ENCODE measurements around the gene RGS13.

The RGS13 gene

GRCh38 chr1:192601567-192601966 is 34.4 kb upstream of the RGS13 start:
- TF ChIP-seq CEBPB (IDR thresholded peaks at IDR 0.05) (no peak), TCF12 (IDR thresholded peaks at IDR 0.05; ENCODE audit: low read depth) (no peak), TEAD4 (IDR thresholded peaks at IDR 0.05) (no peak), YY1 (IDR thresholded peaks at IDR 0.05; ENCODE audit: low read depth) (no peak)

- no peak for TF ChIP-seq TAF1 (IDR thresholded peaks at IDR 0.05; ENCODE audit: low read depth)
Observed at GRCh38 chr1:192602757-192603156, 33.2 kb upstream of the RGS13 start.

- TF ChIP-seq TAF1 (IDR thresholded peaks at IDR 0.05; ENCODE audit: low read depth) (no peak), FOXM1 (IDR thresholded peaks at IDR 0.05; ENCODE audit: borderline replicate concordance, low read depth) (no peak)
Observed at GRCh38 chr1:192603218-192603787, 32.6 kb upstream of the RGS13 start.

- TF ChIP-seq CREB1 (IDR thresholded peaks at IDR 0.05; ENCODE audit: low read depth), result no peak
- no peak for TF ChIP-seq FOXM1 (IDR thresholded peaks at IDR 0.05; ENCODE audit: borderline replicate concordance, low read depth)
- no peak for TF ChIP-seq USF1 (IDR thresholded peaks at IDR 0.05)
Observed at GRCh38 chr1:192604979-192605620, 30.8 kb upstream of the RGS13 start.

GRCh38 chr1:192608671-192609070 is 27.3 kb upstream of the RGS13 start:
- TF ChIP-seq CEBPB (IDR thresholded peaks at IDR 0.05) (no peak), REST (IDR thresholded peaks at IDR 0.05; ENCODE audit: low read depth) (no peak), TCF12 (IDR thresholded peaks at IDR 0.05; ENCODE audit: low read depth) (no peak), YY1 (IDR thresholded peaks at IDR 0.05; ENCODE audit: low read depth) (no peak), MAX (IDR thresholded peaks at IDR 0.05) (no peak), EGR1 (IDR thresholded peaks at IDR 0.05) (no peak), USF1 (IDR thresholded peaks at IDR 0.05) (no peak), FOXM1 (IDR thresholded peaks at IDR 0.05; ENCODE audit: borderline replicate concordance, low read depth) (no peak), EP300 (IDR thresholded peaks at IDR 0.05; ENCODE audit: borderline replicate concordance) (no peak), CREB1 (IDR thresholded peaks at IDR 0.05; ENCODE audit: low read depth) (no peak), TEAD4 (IDR thresholded peaks at IDR 0.05) (no peak), NFIC (IDR thresholded peaks at IDR 0.05) (no peak), TAF1 (IDR thresholded peaks at IDR 0.05; ENCODE audit: low read depth) (no peak), RAD21 (IDR thresholded peaks at IDR 0.05; ENCODE audit: low read depth) (no peak), ZBTB7A (IDR thresholded peaks at IDR 0.05; ENCODE audit: low read depth) (no peak)

GRCh38 chr1:192609110-192610079 is 26.6 kb upstream of the RGS13 start:
- TF ChIP-seq ZBTB7A (IDR thresholded peaks at IDR 0.05; ENCODE audit: low read depth) (no peak), TEAD4 (IDR thresholded peaks at IDR 0.05) (no peak), YY1 (IDR thresholded peaks at IDR 0.05; ENCODE audit: low read depth) (no peak), USF1 (IDR thresholded peaks at IDR 0.05) (no peak), REST (IDR thresholded peaks at IDR 0.05; ENCODE audit: low read depth) (no peak), TCF12 (IDR thresholded peaks at IDR 0.05; ENCODE audit: low read depth) (no peak), TAF1 (IDR thresholded peaks at IDR 0.05; ENCODE audit: low read depth) (no peak), EGR1 (IDR thresholded peaks at IDR 0.05) (no peak), CREB1 (IDR thresholded peaks at IDR 0.05; ENCODE audit: low read depth) (no peak), EP300 (IDR thresholded peaks at IDR 0.05; ENCODE audit: borderline replicate concordance) (no peak), NFIC (IDR thresholded peaks at IDR 0.05) (no peak)
